H9 (cell line): ENCODE results near the gene RPP40. TPM values are rescaled to one million over a fixed set of nuclear protein-coding genes. Genes with fewer than 3 reads are reported as not detected.

Experiments used
- DNase-seq: peaks from one replicate; pipeline ENCODE4 v3.0.0-alpha.2; 2017
- H2AFZ ChIP-seq: one replicate; pipeline ENCODE4 v1.6.1; 2013; ENCODE audit warnings: mild to moderate bottlenecking, low read length, control low read depth, moderate library complexity
- H2AK5ac ChIP-seq: 2 replicates; pipeline ENCODE4 v1.6.1; 2013; ENCODE audit warnings: low read length, control low read depth, mixed read lengths; ENCODE audit not compliant: insufficient read length
- H2BK120ac ChIP-seq: one replicate; pipeline ENCODE4 v1.6.1; 2013; ENCODE audit warnings: low read depth, mild to moderate bottlenecking, low read length, control low read depth, inconsistent platforms; ENCODE audit not compliant: poor library complexity, severe bottlenecking
- H2BK12ac ChIP-seq: 2 replicates; pipeline ENCODE4 v1.6.1; 2013; ENCODE audit warnings: low read length, control low read depth, mixed read lengths, low read depth; ENCODE audit not compliant: insufficient read length
- H2BK15ac ChIP-seq: 2 replicates; pipeline ENCODE4 v1.6.1; 2013; ENCODE audit warnings: low read depth, low read length, control low read depth
- H2BK20ac ChIP-seq: one replicate; pipeline ENCODE4 v1.6.1; 2013; ENCODE audit warnings: low read depth, mild to moderate bottlenecking, low read length, control low read depth, inconsistent platforms; ENCODE audit not compliant: poor library complexity, severe bottlenecking
- H2BK5ac ChIP-seq: 2 replicates; pipeline ENCODE4 v1.6.1; 2013; ENCODE audit warnings: low read length, control low read depth, mixed read lengths; ENCODE audit not compliant: insufficient read length
- H3K14ac ChIP-seq: 2 replicates; pipeline ENCODE4 v1.6.1; 2013; ENCODE audit warnings: low read length, control low read depth; ENCODE audit not compliant: insufficient read depth
- H3K18ac ChIP-seq: 2 replicates; pipeline ENCODE4 v1.6.1; 2013; ENCODE audit warnings: low read depth, mild to moderate bottlenecking, mixed read lengths, low read length, control low read depth; ENCODE audit not compliant: insufficient read length
- H3K23ac ChIP-seq: 2 replicates; pipeline ENCODE4 v1.6.1; 2013; ENCODE audit warnings: low read length, control low read depth, mixed read lengths, low read depth; ENCODE audit not compliant: insufficient read length
- H3K23me2 ChIP-seq: 2 replicates; pipeline ENCODE4 v1.6.1; 2013; ENCODE audit warnings: low read depth, mild to moderate bottlenecking, mixed read lengths, low read length, control low read depth; ENCODE audit not compliant: insufficient read length, poor library complexity, severe bottlenecking
- H3K27ac ChIP-seq: 2 replicates; pipeline ENCODE4 v1.5.1; 2013; ENCODE audit warnings: low read length, control low read depth, mixed read lengths, low read depth; ENCODE audit not compliant: insufficient read length
- H3K27me3 ChIP-seq: 2 replicates; pipeline ENCODE4 v1.6.1; 2013; ENCODE audit warnings: low read length, control low read depth, inconsistent platforms; ENCODE audit not compliant: insufficient read depth
- H3K4ac ChIP-seq: 2 replicates; pipeline ENCODE4 v1.6.1; 2013; ENCODE audit warnings: low read depth, mild to moderate bottlenecking, control low read depth, inconsistent platforms, low read length, moderate library complexity
- H3K4me1 ChIP-seq: 2 replicates; pipeline ENCODE4 v1.6.1; 2013; ENCODE audit warnings: low read length, control low read depth, inconsistent platforms; ENCODE audit not compliant: insufficient read depth
- H3K4me2 ChIP-seq: 2 replicates; pipeline ENCODE4 v1.6.1; 2013; ENCODE audit warnings: low read length, control low read depth, mixed read lengths; ENCODE audit not compliant: insufficient read length, insufficient read depth
- H3K56ac ChIP-seq: 2 replicates; pipeline ENCODE4 v1.6.1; 2013; ENCODE audit warnings: low read depth, mild to moderate bottlenecking, mixed read lengths, low read length, control low read depth; ENCODE audit not compliant: insufficient read length
- H3K79me1 ChIP-seq: 2 replicates; pipeline ENCODE4 v1.6.1; 2013; ENCODE audit warnings: low read depth, mild to moderate bottlenecking, moderate library complexity, low read length, control low read depth, inconsistent platforms; ENCODE audit not compliant: insufficient read depth, poor library complexity, severe bottlenecking
- H3K79me2 ChIP-seq: 2 replicates; pipeline ENCODE4 v1.6.1; 2013; ENCODE audit warnings: low read length, control low read depth, inconsistent platforms; ENCODE audit not compliant: insufficient read depth
- H3K9ac ChIP-seq: 2 replicates; pipeline ENCODE4 v1.6.1; 2013; ENCODE audit warnings: low read length, control low read depth, mixed read lengths; ENCODE audit not compliant: insufficient read length; ENCODE audit errors: extremely low read depth
- H3K9me3 ChIP-seq: one replicate; pipeline ENCODE4 v1.6.1; 2013; ENCODE audit warnings: low read depth, low read length, inconsistent platforms; ENCODE audit not compliant: control insufficient read depth
- H3T11ph ChIP-seq: one replicate; pipeline ENCODE4 v1.6.1; 2013; ENCODE audit warnings: mild to moderate bottlenecking, low read length, control low read depth, inconsistent platforms
- H4K20me1 ChIP-seq: one replicate; pipeline ENCODE4 v1.6.1; 2013; ENCODE audit not compliant: control insufficient read depth, insufficient read length, insufficient read depth
- H4K5ac ChIP-seq: 2 replicates; pipeline ENCODE4 v1.6.1; 2013; ENCODE audit warnings: low read depth, mild to moderate bottlenecking, mixed read lengths, low read length, control low read depth; ENCODE audit not compliant: insufficient read length
- H4K8ac ChIP-seq: replicated peaks from 2 replicates; pipeline ENCODE4 v1.6.1; 2013; ENCODE audit warnings: low read length, control low read depth, mixed read lengths, low read depth; ENCODE audit not compliant: insufficient read length
- H4K91ac ChIP-seq: 2 replicates; pipeline ENCODE4 v1.6.1; 2013; ENCODE audit warnings: low read depth, mild to moderate bottlenecking, moderate library complexity, mixed read lengths, low read length, control low read depth; ENCODE audit not compliant: insufficient read length
- H3K27ac Mint-ChIP-seq, 3 experiments: 2 replicates in 2 of 3; 3 replicates in 1 of 3; pipeline ENCODE4 v1.8.0; 2020 to 2021; ENCODE audit warnings: mixed read lengths in 3 of 3, mild to moderate bottlenecking in 1 of 3, moderate library complexity in 1 of 3
- H3K27me3 Mint-ChIP-seq: 2 replicates; pipeline ENCODE4 v1.8.0; 2021; ENCODE audit warnings: low read depth, mild to moderate bottlenecking, moderate library complexity, mixed read lengths
- H3K36me3 Mint-ChIP-seq, 3 experiments: 2 replicates in 2 of 3; 3 replicates in 1 of 3; pipeline ENCODE4 v1.8.0; 2020 to 2021; ENCODE audit warnings: low read depth in 3 of 3, mixed read lengths in 3 of 3; ENCODE audit not compliant: insufficient read depth in 1 of 3
- H3K4me1 Mint-ChIP-seq, 2 experiments: 2 replicates each; pipeline ENCODE4 v1.8.0; 2020; ENCODE audit warnings: mixed read lengths in 2 of 2
- H3K4me3 Mint-ChIP-seq, 2 experiments: 2 replicates in 1 of 2; 3 replicates in 1 of 2; pipeline ENCODE4 v1.8.0; 2020 to 2021; ENCODE audit warnings: mild to moderate bottlenecking in 2 of 2, mixed read lengths in 2 of 2, moderate library complexity in 1 of 2
- H3K9me3 Mint-ChIP-seq, 2 experiments: 2 replicates in 1 of 2; 3 replicates in 1 of 2; pipeline ENCODE4 v1.8.0; 2020; ENCODE audit warnings: mild to moderate bottlenecking in 2 of 2, mixed read lengths in 2 of 2, moderate library complexity in 1 of 2
- WGBS: extraction: QIAGEN DNeasy Blood & Tissue Kit; methylation state at CpG from one replicate; pipeline ENCODE4 v1.1.7; 2013; ENCODE audit warnings: missing lambda C conversion rate, low lambda C conversion rate, mixed read lengths; ENCODE audit not compliant: insufficient read length; ENCODE audit errors: extremely low coverage; 5-methylcytosine and 5-hydroxymethylcytosine counted together
- total RNA-seq: library from RNA; stranded (reverse); gene quantifications from 2 replicates; pipeline ENCODE4 v1.2.1, GENCODE V29; 2021
- TF ChIP-seq, protein P1 (sequence below): fragments of 200-600 bp; sonication (generic); conservative IDR thresholded peaks from 3 replicates; pipeline ENCODE4 v1.8.0; 2021; ENCODE audit warnings: antibody characterized with exemption, mild to moderate bottlenecking

The RPP40 gene
- total RNA-seq, 1 experiment from 2014 or later, result 17.8 TPM

GRCh38 chr6:4962905-4963304 is 40.9 kb downstream of the RPP40 start:
- no peak overlapping the region for H3K23ac ChIP-seq
- no peaks in the 10 kb centered on the region for H3K9me3 ChIP-seq
- no peak overlapping the region for H4K5ac ChIP-seq
- Mint-ChIP-seq H3K9me3 (no peaks in the 10 kb centered on the region; a peak in 1 of 5 replicates), H3K4me1 (peaks cover 23 to 29% of the 10 kb centered on the region in 2 experiments), H3K36me3 (no peaks in the 10 kb centered on the region), H3K4me3 (no peak overlapping the region), H3K27me3 (no peaks in the 10 kb centered on the region), H3K27ac (no peak overlapping the region)
- no peaks in the 10 kb centered on the region for H3K27me3 ChIP-seq
- H3K79me1 ChIP-seq, result no peaks in the 10 kb centered on the region
- H3K27ac ChIP-seq, result no peak overlapping the region
- no peaks in the 10 kb centered on the region for H3K79me2 ChIP-seq
- H4K8ac ChIP-seq, result no peak overlapping the region
- no peaks in the 10 kb centered on the region for H4K20me1 ChIP-seq
- H2BK5ac ChIP-seq, result no peak overlapping the region
- no peak overlapping the region for H3T11ph ChIP-seq
- no peak overlapping the region for H3K14ac ChIP-seq
- H2BK15ac ChIP-seq, result no peak overlapping the region
- H2BK120ac ChIP-seq, result no peak overlapping the region
- TF ChIP-seq, protein P1, sequence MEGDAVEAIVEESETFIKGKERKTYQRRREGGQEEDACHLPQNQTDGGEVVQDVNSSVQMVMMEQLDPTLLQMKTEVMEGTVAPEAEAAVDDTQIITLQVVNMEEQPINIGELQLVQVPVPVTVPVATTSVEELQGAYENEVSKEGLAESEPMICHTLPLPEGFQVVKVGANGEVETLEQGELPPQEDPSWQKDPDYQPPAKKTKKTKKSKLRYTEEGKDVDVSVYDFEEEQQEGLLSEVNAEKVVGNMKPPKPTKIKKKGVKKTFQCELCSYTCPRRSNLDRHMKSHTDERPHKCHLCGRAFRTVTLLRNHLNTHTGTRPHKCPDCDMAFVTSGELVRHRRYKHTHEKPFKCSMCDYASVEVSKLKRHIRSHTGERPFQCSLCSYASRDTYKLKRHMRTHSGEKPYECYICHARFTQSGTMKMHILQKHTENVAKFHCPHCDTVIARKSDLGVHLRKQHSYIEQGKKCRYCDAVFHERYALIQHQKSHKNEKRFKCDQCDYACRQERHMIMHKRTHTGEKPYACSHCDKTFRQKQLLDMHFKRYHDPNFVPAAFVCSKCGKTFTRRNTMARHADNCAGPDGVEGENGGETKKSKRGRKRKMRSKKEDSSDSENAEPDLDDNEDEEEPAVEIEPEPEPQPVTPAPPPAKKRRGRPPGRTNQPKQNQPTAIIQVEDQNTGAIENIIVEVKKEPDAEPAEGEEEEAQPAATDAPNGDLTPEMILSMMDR, result no peak
- DNase-seq, result no peak
- no peak overlapping the region for H2AFZ ChIP-seq
- no peak overlapping the region for H2BK12ac ChIP-seq
- no peak overlapping the region for H3K4ac ChIP-seq
- no peak overlapping the region for H4K91ac ChIP-seq
- H2AK5ac ChIP-seq, result no peak overlapping the region
- H3K4me2 ChIP-seq, result no peak overlapping the region
- H3K18ac ChIP-seq, result no peak overlapping the region
- H2BK20ac ChIP-seq, result no peak overlapping the region
- H3K23me2 ChIP-seq, result no peaks in the 10 kb centered on the region
- no peaks in the 10 kb centered on the region; the same call in 1 of the 2 replicates for H3K4me1 ChIP-seq
- no CpG with 5 or more reads among the region's 2 CpGs for WGBS
- no peak overlapping the region for H3K56ac ChIP-seq
- no peak overlapping the region for H3K9ac ChIP-seq
